ENCODE measurements around the gene TBC1D22A. TPM values are rescaled to one million over a fixed set of nuclear protein-coding genes. Genes with fewer than 3 reads are reported as not detected.

The TBC1D22A gene
- total and polyA plus RNA-seq, 2 experiments from 2014 or later = 9.6 to 13.3 TPM

DNA sequence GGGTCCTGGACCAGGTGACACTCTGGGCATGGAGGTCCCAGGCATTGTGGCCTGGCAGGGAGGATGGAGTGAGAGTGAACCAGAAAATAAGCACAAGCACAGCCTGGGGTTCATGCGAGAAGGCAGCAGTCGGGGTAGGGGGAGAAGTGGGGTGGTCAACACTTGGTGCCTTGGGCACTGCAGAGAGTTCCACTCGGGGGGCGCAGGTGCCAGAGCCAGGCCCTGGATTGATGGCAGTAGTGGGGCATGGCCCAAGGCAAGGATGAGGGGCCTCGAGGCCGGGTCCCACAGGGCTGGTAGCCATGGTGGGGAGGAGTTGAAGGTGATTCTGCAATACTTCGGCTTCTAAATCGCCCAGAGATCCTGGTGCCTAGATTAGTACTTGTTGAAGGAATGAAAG, 372.9 kb downstream of the TBC1D22A start:
- Histone ChIP-seq H3K4me1 (ENCODE audit: insufficient read depth) (no peaks in the 10 kb centered on the region), H3K36me3 (ENCODE audit: insufficient read depth) (no peaks in the 10 kb centered on the region), H2AFZ (no peak overlapping the region), H3K4me2 (no peak overlapping the region), H3K27me3 (ENCODE audit: insufficient read depth) (no peaks in the 10 kb centered on the region), H4K20me1 (replicated peaks; ENCODE audit: insufficient read depth) (no peaks in the 10 kb centered on the region), H3F3A (replicated peaks; ENCODE audit: low read depth) (no peaks in the 10 kb centered on the region), H3K79me2 (replicated peaks; ENCODE audit: insufficient read depth) (no peaks in the 10 kb centered on the region), H3K4me3 (no peak overlapping the region), H3K27ac (ENCODE audit: low read depth) (no peak overlapping the region), H3K9me2 (ENCODE audit: insufficient read depth) (no peaks in the 10 kb centered on the region)
- Mint-ChIP-seq H3K27ac (no peak overlapping the region), H3K36me3 (ENCODE audit: low read depth) (no peaks in the 10 kb centered on the region), H3K27me3 (ENCODE audit: insufficient read depth, low read depth, poor library complexity) (peaks cover 6% of the 10 kb centered on the region), H3K4me1 (no peaks in the 10 kb centered on the region; the same call in 2 of the 3 replicates), H3K4me3 (no peak overlapping the region), H3K9me3 (no peaks in the 10 kb centered on the region)
- no peak for DNase-seq (ENCODE audit: low spot score)
- ATAC-seq = no peak
- TF ChIP-seq CREB1 (CRISPR knock-in tag; IDR thresholded peaks at IDR 0.05; ENCODE audit: low read depth) = no peak
- no peak for TF ChIP-seq EZH2 (IDR thresholded peaks at IDR 0.05; ENCODE audit: low read depth, unreplicated experiment)
- TF ChIP-seq, protein P1, sequence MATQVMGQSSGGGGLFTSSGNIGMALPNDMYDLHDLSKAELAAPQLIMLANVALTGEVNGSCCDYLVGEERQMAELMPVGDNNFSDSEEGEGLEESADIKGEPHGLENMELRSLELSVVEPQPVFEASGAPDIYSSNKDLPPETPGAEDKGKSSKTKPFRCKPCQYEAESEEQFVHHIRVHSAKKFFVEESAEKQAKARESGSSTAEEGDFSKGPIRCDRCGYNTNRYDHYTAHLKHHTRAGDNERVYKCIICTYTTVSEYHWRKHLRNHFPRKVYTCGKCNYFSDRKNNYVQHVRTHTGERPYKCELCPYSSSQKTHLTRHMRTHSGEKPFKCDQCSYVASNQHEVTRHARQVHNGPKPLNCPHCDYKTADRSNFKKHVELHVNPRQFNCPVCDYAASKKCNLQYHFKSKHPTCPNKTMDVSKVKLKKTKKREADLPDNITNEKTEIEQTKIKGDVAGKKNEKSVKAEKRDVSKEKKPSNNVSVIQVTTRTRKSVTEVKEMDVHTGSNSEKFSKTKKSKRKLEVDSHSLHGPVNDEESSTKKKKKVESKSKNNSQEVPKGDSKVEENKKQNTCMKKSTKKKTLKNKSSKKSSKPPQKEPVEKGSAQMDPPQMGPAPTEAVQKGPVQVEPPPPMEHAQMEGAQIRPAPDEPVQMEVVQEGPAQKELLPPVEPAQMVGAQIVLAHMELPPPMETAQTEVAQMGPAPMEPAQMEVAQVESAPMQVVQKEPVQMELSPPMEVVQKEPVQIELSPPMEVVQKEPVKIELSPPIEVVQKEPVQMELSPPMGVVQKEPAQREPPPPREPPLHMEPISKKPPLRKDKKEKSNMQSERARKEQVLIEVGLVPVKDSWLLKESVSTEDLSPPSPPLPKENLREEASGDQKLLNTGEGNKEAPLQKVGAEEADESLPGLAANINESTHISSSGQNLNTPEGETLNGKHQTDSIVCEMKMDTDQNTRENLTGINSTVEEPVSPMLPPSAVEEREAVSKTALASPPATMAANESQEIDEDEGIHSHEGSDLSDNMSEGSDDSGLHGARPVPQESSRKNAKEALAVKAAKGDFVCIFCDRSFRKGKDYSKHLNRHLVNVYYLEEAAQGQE (IDR thresholded peaks at IDR 0.05; ENCODE audit: unreplicated experiment) = no peak
- TF ChIP-seq, protein P2, sequence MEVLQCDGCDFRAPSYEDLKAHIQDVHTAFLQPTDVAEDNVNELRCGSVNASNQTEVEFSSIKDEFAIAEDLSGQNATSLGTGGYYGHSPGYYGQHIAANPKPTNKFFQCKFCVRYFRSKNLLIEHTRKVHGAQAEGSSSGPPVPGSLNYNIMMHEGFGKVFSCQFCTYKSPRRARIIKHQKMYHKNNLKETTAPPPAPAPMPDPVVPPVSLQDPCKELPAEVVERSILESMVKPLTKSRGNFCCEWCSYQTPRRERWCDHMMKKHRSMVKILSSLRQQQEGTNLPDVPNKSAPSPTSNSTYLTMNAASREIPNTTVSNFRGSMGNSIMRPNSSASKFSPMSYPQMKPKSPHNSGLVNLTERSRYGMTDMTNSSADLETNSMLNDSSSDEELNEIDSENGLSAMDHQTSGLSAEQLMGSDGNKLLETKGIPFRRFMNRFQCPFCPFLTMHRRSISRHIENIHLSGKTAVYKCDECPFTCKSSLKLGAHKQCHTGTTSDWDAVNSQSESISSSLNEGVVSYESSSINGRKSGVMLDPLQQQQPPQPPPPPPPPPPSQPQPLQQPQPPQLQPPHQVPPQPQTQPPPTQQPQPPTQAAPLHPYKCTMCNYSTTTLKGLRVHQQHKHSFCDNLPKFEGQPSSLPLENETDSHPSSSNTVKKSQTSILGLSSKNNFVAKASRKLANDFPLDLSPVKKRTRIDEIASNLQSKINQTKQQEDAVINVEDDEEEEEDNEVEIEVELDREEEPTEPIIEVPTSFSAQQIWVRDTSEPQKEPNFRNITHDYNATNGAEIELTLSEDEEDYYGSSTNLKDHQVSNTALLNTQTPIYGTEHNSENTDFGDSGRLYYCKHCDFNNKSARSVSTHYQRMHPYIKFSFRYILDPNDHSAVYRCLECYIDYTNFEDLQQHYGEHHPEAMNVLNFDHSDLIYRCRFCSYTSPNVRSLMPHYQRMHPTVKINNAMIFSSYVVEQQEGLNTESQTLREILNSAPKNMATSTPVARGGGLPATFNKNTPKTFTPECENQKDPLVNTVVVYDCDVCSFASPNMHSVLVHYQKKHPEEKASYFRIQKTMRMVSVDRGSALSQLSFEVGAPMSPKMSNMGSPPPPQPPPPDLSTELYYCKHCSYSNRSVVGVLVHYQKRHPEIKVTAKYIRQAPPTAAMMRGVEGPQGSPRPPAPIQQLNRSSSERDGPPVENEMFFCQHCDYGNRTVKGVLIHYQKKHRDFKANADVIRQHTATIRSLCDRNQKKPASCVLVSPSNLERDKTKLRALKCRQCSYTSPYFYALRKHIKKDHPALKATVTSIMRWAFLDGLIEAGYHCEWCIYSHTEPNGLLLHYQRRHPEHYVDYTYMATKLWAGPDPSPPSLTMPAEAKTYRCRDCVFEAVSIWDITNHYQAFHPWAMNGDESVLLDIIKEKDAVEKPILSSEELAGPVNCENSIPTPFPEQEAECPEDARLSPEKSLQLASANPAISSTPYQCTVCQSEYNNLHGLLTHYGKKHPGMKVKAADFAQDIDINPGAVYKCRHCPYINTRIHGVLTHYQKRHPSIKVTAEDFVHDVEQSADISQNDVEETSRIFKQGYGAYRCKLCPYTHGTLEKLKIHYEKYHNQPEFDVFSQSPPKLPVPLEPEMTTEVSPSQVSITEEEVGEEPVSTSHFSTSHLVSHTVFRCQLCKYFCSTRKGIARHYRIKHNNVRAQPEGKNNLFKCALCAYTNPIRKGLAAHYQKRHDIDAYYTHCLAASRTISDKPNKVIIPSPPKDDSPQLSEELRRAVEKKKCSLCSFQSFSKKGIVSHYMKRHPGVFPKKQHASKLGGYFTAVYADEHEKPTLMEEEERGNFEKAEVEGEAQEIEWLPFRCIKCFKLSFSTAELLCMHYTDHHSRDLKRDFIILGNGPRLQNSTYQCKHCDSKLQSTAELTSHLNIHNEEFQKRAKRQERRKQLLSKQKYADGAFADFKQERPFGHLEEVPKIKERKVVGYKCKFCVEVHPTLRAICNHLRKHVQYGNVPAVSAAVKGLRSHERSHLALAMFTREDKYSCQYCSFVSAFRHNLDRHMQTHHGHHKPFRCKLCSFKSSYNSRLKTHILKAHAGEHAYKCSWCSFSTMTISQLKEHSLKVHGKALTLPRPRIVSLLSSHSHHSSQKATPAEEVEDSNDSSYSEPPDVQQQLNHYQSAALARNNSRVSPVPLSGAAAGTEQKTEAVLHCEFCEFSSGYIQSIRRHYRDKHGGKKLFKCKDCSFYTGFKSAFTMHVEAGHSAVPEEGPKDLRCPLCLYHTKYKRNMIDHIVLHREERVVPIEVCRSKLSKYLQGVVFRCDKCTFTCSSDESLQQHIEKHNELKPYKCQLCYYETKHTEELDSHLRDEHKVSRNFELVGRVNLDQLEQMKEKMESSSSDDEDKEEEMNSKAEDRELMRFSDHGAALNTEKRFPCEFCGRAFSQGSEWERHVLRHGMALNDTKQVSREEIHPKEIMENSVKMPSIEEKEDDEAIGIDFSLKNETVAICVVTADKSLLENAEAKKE (CRISPR knock-in tag; IDR thresholded peaks at IDR 0.05) = no peak
- TF ChIP-seq EZH2phosphoT487 (IDR thresholded peaks at IDR 0.05; ENCODE audit: unreplicated experiment) = no peak
- no peak for TF ChIP-seq ZNF331 (CRISPR knock-in tag; IDR thresholded peaks at IDR 0.05; ENCODE audit: low read depth)
- no peak for TF ChIP-seq ZNF114 (CRISPR knock-in tag; IDR thresholded peaks at IDR 0.05)
- TF ChIP-seq, protein P3, sequence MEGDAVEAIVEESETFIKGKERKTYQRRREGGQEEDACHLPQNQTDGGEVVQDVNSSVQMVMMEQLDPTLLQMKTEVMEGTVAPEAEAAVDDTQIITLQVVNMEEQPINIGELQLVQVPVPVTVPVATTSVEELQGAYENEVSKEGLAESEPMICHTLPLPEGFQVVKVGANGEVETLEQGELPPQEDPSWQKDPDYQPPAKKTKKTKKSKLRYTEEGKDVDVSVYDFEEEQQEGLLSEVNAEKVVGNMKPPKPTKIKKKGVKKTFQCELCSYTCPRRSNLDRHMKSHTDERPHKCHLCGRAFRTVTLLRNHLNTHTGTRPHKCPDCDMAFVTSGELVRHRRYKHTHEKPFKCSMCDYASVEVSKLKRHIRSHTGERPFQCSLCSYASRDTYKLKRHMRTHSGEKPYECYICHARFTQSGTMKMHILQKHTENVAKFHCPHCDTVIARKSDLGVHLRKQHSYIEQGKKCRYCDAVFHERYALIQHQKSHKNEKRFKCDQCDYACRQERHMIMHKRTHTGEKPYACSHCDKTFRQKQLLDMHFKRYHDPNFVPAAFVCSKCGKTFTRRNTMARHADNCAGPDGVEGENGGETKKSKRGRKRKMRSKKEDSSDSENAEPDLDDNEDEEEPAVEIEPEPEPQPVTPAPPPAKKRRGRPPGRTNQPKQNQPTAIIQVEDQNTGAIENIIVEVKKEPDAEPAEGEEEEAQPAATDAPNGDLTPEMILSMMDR (conservative IDR thresholded peaks at IDR 0.05; ENCODE audit: low read depth in 2 of 2) = no peak
- TF ChIP-seq STAT1 (IDR thresholded peaks at IDR 0.05; ENCODE audit: unreplicated experiment) = no peak
- TF ChIP-seq NANOG (IDR thresholded peaks at IDR 0.05; ENCODE audit: borderline replicate concordance) = no peak
- TF ChIP-seq POLR2AphosphoS5 (IDR thresholded peaks at IDR 0.05; ENCODE audit: low read depth) = no peak
- TF ChIP-seq, protein P4, sequence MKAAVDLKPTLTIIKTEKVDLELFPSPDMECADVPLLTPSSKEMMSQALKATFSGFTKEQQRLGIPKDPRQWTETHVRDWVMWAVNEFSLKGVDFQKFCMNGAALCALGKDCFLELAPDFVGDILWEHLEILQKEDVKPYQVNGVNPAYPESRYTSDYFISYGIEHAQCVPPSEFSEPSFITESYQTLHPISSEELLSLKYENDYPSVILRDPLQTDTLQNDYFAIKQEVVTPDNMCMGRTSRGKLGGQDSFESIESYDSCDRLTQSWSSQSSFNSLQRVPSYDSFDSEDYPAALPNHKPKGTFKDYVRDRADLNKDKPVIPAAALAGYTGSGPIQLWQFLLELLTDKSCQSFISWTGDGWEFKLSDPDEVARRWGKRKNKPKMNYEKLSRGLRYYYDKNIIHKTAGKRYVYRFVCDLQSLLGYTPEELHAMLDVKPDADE (IDR thresholded peaks at IDR 0.05) = no peak
- no peak for TF ChIP-seq JUNB (IDR thresholded peaks at IDR 0.05; ENCODE audit: unreplicated experiment)
